ENCODE data around the gene COMMD10.

COMMD10 gene

GRCh38 chr5:116046261-116046660 is 38.6 kb upstream of the COMMD10 start:
- no peak overlapping the region for H3K4me3 ChIP-seq (ENCODE audit: low read depth, low read length)
- no peak for TF ChIP-seq CTCF (IDR thresholded peaks at IDR 0.05; ENCODE audit: borderline replicate concordance, insufficient read depth, low read depth, low read length)

GRCh38 chr5:116046823-116047222 is 38.0 kb upstream of the COMMD10 start:
- no peak overlapping the region for H3K4me3 ChIP-seq (ENCODE audit: low read depth, low read length)
- TF ChIP-seq CTCF (IDR thresholded peaks at IDR 0.05; ENCODE audit: borderline replicate concordance, insufficient read depth, low read depth, low read length): no peak

GRCh38 chr5:116058346-116058936 is 26.4 kb upstream of the COMMD10 start:
- TF ChIP-seq CTCF (IDR thresholded peaks at IDR 0.05; ENCODE audit: borderline replicate concordance, insufficient read depth, low read depth, low read length): no peak

GRCh38 chr5:116062352-116062751 is 22.5 kb upstream of the COMMD10 start:
- no peak for TF ChIP-seq CTCF (IDR thresholded peaks at IDR 0.05; ENCODE audit: borderline replicate concordance, insufficient read depth, low read depth, low read length)
- no peak overlapping the region for H3K4me3 ChIP-seq (ENCODE audit: low read depth, low read length)

More at GRCh38 chr5:116058346-116058936, 26.4 kb upstream of the COMMD10 start:
- no peak overlapping the region for H3K4me3 ChIP-seq (ENCODE audit: low read depth, low read length)

GRCh38 chr5:116063950-116064349 is 20.9 kb upstream of the COMMD10 start:
- TF ChIP-seq CTCF (IDR thresholded peaks at IDR 0.05; ENCODE audit: borderline replicate concordance, insufficient read depth, low read depth, low read length): no peak
- no peak overlapping the region for H3K4me3 ChIP-seq (ENCODE audit: low read depth, low read length)

- no peak overlapping the region for H3K4me3 ChIP-seq (ENCODE audit: low read depth, low read length)
- TF ChIP-seq CTCF (IDR thresholded peaks at IDR 0.05; ENCODE audit: borderline replicate concordance, insufficient read depth, low read depth, low read length): 0 out of 2 replicates have a peak, but pooled peaks have one; percentile 18
Observed at GRCh38 chr5:116068028-116068632, 16.7 kb upstream of the COMMD10 start.

- H3K4me3 ChIP-seq (ENCODE audit: low read depth, low read length): no peak overlapping the region
- no peak for TF ChIP-seq CTCF (IDR thresholded peaks at IDR 0.05; ENCODE audit: borderline replicate concordance, insufficient read depth, low read depth, low read length)
Observed at GRCh38 chr5:116071211-116071610, 13.6 kb upstream of the COMMD10 start.
